GM12874 (cell line): Measurements from ENCODE around the gene CFAP53.

Source experiments
- CTCF ChIP-seq: IDR thresholded peaks from 2 replicates; pipeline ENCODE4 v1.5.1; 2011; ENCODE audit warnings: low read depth, mild to moderate bottlenecking, control low read depth, low read length, moderate library complexity; ENCODE audit not compliant: insufficient read depth

CFAP53 gene, protein sequence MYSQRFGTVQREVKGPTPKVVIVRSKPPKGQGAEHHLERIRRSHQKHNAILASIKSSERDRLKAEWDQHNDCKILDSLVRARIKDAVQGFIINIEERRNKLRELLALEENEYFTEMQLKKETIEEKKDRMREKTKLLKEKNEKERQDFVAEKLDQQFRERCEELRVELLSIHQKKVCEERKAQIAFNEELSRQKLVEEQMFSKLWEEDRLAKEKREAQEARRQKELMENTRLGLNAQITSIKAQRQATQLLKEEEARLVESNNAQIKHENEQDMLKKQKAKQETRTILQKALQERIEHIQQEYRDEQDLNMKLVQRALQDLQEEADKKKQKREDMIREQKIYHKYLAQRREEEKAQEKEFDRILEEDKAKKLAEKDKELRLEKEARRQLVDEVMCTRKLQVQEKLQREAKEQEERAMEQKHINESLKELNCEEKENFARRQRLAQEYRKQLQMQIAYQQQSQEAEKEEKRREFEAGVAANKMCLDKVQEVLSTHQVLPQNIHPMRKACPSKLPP

DNA sequence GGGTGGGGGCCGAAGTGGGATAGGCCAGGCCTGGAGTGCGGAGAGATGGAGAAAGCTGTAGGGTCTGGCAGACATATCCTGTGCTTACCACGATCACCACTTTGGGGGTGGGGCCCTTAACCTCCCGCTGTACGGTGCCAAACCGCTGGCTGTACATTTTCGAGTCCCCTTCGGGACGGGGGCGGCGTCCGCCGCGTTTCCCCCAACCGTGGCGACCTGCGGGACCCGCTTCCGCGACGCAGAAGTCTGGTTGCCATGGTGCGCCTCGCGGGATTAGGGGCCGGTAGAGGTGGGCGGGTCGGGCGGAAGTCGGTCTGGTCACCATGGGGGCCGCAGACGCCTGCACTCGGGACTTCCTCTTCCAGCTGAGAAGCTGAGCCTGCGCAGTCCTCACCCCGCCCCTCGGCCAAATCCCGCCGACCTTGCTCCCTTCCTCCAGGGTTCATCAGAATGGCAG is at the start of gene CFAP53:
Gene CFAP53 (minus strand): TSS at position 248 of the 457 bp plus-strand sequence. CDS start 91 bp downstream, at position 157.
- no peak for TF ChIP-seq CTCF

DNA sequence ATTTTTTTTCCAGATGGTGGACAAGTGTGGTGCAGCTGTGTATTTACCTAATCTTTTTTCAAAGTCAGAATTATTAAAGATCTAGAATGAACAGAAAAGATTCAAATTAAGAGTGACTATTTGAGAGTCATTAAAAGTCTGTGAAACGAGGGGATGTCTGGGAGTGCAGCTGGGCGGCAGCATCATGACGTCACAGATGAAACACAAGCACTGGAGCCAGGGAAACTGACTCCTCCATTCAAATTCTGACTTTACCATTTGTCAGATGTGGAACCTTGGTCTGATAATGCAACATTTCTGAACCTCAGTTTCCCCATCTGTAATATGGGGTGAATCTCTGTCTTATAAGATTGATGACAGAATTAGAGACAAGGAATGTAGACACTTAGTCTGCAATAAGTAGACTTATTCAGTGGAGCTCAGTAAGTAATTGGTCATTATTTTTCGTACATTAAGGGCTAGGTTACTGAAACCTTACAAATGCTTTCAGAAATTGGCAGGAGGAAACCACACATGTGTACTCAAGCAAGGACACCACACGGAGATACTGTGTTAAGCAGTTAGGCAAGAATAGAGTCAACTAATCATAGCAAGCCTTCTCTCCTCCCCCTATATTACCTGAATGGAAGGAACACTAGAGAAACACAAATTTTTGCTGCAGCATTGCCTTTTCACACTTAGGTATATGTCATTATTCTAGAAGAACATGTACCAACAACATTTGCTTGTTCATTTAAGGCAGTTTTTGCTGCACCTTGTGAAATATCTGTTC is 49.0 kb upstream of the CFAP53 start:
- TF ChIP-seq CTCF: no peak

DNA sequence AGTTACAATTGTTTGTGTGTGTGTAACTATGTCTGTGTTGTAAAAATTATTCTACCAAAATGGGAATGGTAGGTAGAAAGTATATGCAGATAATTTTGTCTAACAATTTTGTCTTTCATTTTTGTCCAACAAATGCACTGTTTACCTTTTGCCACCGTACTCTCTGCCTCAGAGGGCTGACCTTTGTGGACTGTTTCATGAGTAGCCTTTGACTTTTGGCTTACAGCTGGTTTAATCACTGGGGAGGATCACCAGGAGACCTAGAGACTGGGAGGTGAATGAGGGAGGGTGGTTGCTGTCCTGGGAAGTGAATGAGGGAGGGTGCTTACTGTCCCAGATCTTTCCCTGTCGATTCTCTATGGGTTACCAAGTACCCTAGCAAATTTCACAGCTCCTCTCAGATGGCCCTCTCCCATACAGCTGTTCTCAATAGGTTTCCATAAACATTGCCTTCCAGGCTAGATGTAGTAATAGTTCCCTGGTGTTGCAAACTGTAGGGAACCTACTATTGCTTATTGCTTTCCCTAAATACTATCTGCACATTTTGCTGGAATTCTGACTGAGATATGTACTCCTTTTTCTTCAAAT is 47.7 kb upstream of the CFAP53 start:
- no peak for TF ChIP-seq CTCF

DNA sequence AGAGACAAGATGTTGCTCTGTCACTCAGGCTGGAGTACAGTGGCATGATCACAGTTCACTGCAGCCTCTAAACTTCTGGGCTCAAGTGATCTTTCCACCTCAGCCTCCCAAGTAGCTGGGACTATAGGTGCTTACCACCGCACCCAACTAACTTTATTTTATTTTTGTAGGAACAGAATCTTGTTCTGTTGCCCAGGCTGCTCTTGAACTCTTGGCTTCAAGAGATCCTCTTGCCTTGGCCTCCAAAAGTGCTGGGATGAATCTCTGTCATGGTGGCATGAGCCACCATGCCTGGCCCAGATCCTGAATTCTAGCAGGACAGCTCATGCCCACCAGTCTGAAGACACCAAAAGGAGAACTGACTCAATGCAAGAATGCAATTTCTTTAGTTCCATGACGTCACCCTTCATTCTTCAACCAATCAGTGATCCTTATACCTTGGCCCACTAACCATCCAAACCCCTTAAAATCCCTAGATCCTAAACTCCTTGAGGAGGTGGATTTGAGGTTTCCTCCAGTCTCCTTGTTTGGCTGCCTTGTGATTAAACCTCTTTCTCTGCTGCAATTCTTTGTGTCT is 46.8 kb upstream of the CFAP53 start:
- TF ChIP-seq CTCF: no peak

- TF ChIP-seq CTCF: no peak
Measured at GRCh38 chr18:50312296-50313030, 46.2 kb upstream of the CFAP53 start.

DNA sequence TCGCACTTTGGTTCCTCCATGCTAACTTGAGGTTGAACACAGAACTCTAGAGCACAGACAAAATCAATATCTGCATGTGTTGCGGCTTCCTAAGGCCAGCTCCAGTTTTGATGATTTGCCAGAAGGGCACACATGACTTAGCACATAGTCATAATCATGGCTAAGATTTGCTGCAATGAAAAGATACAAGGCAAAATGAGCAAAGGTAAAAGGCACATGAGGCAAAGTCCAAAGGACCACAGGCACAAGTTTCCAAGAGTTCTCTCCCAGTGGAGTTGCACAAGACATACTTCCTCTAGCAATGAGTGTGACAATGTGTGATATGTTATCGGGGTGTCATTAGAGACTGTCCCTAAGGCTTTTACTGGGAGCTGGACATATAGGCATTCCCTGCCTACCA is 45.4 kb upstream of the CFAP53 start:
- TF ChIP-seq CTCF: no peak
